WERI-Rb-1 (cell line): Measurements from ENCODE around the gene LPP.

Source experiments
- DNase-seq: peaks from one replicate; pipeline ENCODE4 v3.0.0-alpha.2; 2020
- H3K27ac ChIP-seq: fragments of 250-450 bp; sonication (Bioruptor Pico); 2 replicates; pipeline ENCODE4 v1.5.1; 2020; ENCODE audit warnings: mild to moderate bottlenecking, moderate library complexity
- H3K27me3 ChIP-seq: fragments of 250-450 bp; sonication (Bioruptor Pico); 2 replicates; pipeline ENCODE4 v1.5.1; 2021; ENCODE audit warnings: mild to moderate bottlenecking, low read depth, moderate library complexity; ENCODE audit not compliant: insufficient read depth, severe bottlenecking
- H3K36me3 ChIP-seq: fragments of 250-450 bp; sonication (Bioruptor Pico); 2 replicates; pipeline ENCODE4 v1.5.1; 2020; ENCODE audit warnings: mild to moderate bottlenecking, moderate library complexity
- H3K4me3 ChIP-seq: 2 replicates; pipeline ENCODE4 v1.5.1; 2011; ENCODE audit warnings: low read depth, mild to moderate bottlenecking, control low read depth, low read length
- H3K9me3 ChIP-seq: fragments of 250-450 bp; sonication (Bioruptor Pico); 2 replicates; pipeline ENCODE4 v1.5.1; 2021; ENCODE audit warnings: mild to moderate bottlenecking, moderate library complexity; ENCODE audit not compliant: severe bottlenecking
- CTCF ChIP-seq: IDR thresholded peaks from 2 replicates; pipeline ENCODE4 v1.5.1; 2011; ENCODE audit warnings: low read depth, mild to moderate bottlenecking, control low read depth, inconsistent platforms, low read length

LPP gene

GRCh38 chr3:188853856-188854771 lies 700.2 kb downstream of the LPP start:
- no peaks in the 10 kb centered on the region for H3K9me3 ChIP-seq
- H3K36me3 ChIP-seq = no peaks in the 10 kb centered on the region
- no peak for DNase-seq

GRCh38 chr3:188854772-188855149 lies 700.8 kb downstream of the LPP start:
- no peak for DNase-seq
- no peak for TF ChIP-seq CTCF

More at GRCh38 chr3:188853856-188854771, 700.2 kb downstream of the LPP start:
- Histone ChIP-seq H3K4me3 (no peak overlapping the region), H3K27ac (no peak overlapping the region), H3K27me3 (peaks cover 20% of the 10 kb centered on the region)
- no peak for TF ChIP-seq CTCF

GRCh38 chr3:188855675-188856074 lies 701.7 kb downstream of the LPP start:
- Histone ChIP-seq H3K27me3 (peaks cover 20% of the 10 kb centered on the region), H3K36me3 (no peaks in the 10 kb centered on the region), H3K9me3 (no peaks in the 10 kb centered on the region), H3K4me3 (no peak overlapping the region), H3K27ac (no peak overlapping the region)
- no peak for DNase-seq
- no peak for TF ChIP-seq CTCF

More at GRCh38 chr3:188854772-188855149, 700.8 kb downstream of the LPP start:
- Histone ChIP-seq H3K27me3 (peaks cover 20% of the 10 kb centered on the region), H3K36me3 (no peaks in the 10 kb centered on the region), H3K9me3 (no peaks in the 10 kb centered on the region), H3K27ac (no peak overlapping the region), H3K4me3 (no peak overlapping the region)

GRCh38 chr3:188860147-188860546 lies 706.2 kb downstream of the LPP start:
- Histone ChIP-seq H3K9me3 (no peaks in the 10 kb centered on the region), H3K4me3 (no peak overlapping the region), H3K36me3 (no peaks in the 10 kb centered on the region), H3K27ac (no peak overlapping the region), H3K27me3 (peaks cover 12% of the 10 kb centered on the region)
- no peak for DNase-seq
- no peak for TF ChIP-seq CTCF

- TF ChIP-seq CTCF = no peak
- Histone ChIP-seq H3K27ac (no peak overlapping the region), H3K9me3 (no peaks in the 10 kb centered on the region), H3K36me3 (no peaks in the 10 kb centered on the region), H3K4me3 (no peak overlapping the region), H3K27me3 (peaks cover 5% of the 10 kb centered on the region)
- no peak for DNase-seq
Measured at GRCh38 chr3:188861842-188862744, 708.1 kb downstream of the LPP start.
